CD14-positive monocyte (primary cell): ENCODE measurements around the gene SYNDIG1. TPM values are rescaled to one million over a fixed set of nuclear protein-coding genes. Genes with fewer than 3 reads are reported as not detected.

ENCODE experiments used
- DNase-seq, 3 donors: peaks; one replicate each; pipeline ENCODE4 v3.0.0-alpha.2; 2011 to 2022
- H2AFZ ChIP-seq: 2 replicates; pipeline ENCODE4 v1.6.0; 2012; ENCODE audit warnings: mild to moderate bottlenecking, low read depth, low read length, inconsistent platforms; ENCODE audit not compliant: insufficient read depth, poor library complexity, severe bottlenecking
- H3K27ac ChIP-seq, 2 donors: 1 replicate in 1 of 2; 2 replicates in 1 of 2; pipeline ENCODE4 v1.5.1; 2012 to 2013; ENCODE audit warnings: low read length in 2 of 2, control low read depth in 1 of 2, inconsistent platforms in 1 of 2, low read depth in 1 of 2, mild to moderate bottlenecking in 1 of 2
- H3K27me3 ChIP-seq, 2 donors: one replicate each; pipeline versions ENCODE4 v1.6.0 to v1.6.1; 2011 to 2013; ENCODE audit warnings: low read length in 2 of 2; ENCODE audit not compliant: control insufficient read depth in 2 of 2, insufficient read depth in 2 of 2
- H3K36me3 ChIP-seq, 2 donors: replicated peaks in 1 of 2; 1 replicate in 1 of 2; 2 replicates in 1 of 2; pipeline versions ENCODE4 v1.5.1 to v1.6.1; 2012 to 2013; ENCODE audit warnings: low read length in 2 of 2, control low read depth in 1 of 2, inconsistent platforms in 1 of 2, mild to moderate bottlenecking in 1 of 2; ENCODE audit not compliant: insufficient read depth in 2 of 2, control insufficient read depth in 1 of 2
- H3K4me1 ChIP-seq, 2 donors: 1 replicate in 1 of 2; 2 replicates in 1 of 2; pipeline versions ENCODE4 v1.5.1 to v1.6.1; 2012 to 2013; ENCODE audit warnings: low read length in 2 of 2, control low read depth in 1 of 2, inconsistent platforms in 1 of 2, mild to moderate bottlenecking in 1 of 2, moderate library complexity in 1 of 2; ENCODE audit not compliant: insufficient read depth in 2 of 2, control insufficient read depth in 1 of 2
- H3K4me2 ChIP-seq: replicated peaks from 2 replicates; pipeline ENCODE3; 2012; ENCODE audit warnings: low read length, moderate library complexity, mild to moderate bottlenecking; ENCODE audit not compliant: poor library complexity, severe bottlenecking; ENCODE audit errors: extremely low read depth
- H3K4me3 ChIP-seq, 3 experiments: fragments of 200-600 bp in 1 of 3; sonication (generic) in 1 of 3; replicated peaks in 1 of 3; 1 replicate in 2 of 3; 2 replicates in 1 of 3; pipeline ENCODE4 v1.5.1; 2011 to 2013; ENCODE audit warnings: low read length in 3 of 3, mild to moderate bottlenecking in 3 of 3, control low read depth in 2 of 3, low read depth in 2 of 3, inconsistent platforms in 1 of 3, moderate library complexity in 1 of 3
- H3K79me2 ChIP-seq: 2 replicates; pipeline ENCODE4 v1.6.0; 2012; ENCODE audit warnings: mild to moderate bottlenecking, control low read depth, inconsistent platforms, low read length, moderate library complexity; ENCODE audit not compliant: insufficient read depth
- H3K9ac ChIP-seq: 2 replicates; pipeline ENCODE4 v1.6.0; 2017; ENCODE audit warnings: low read length, mild to moderate bottlenecking; ENCODE audit not compliant: insufficient read depth, poor library complexity, severe bottlenecking
- H3K9me3 ChIP-seq, 2 donors: replicated peaks in 1 of 2; 1 replicate in 1 of 2; 2 replicates in 1 of 2; pipeline versions ENCODE4 v1.5.1 to v1.6.1; 2012 to 2013; ENCODE audit warnings: low read length in 2 of 2, control low read depth in 1 of 2; ENCODE audit not compliant: control insufficient read depth in 1 of 2, insufficient read depth in 1 of 2
- H4K20me1 ChIP-seq: 2 replicates; pipeline ENCODE4 v1.6.0; 2012; ENCODE audit warnings: mild to moderate bottlenecking, low read length, control low read depth, moderate library complexity; ENCODE audit not compliant: insufficient read depth
- H3K27ac Mint-ChIP-seq, 7 donors: one replicate each; pipeline ENCODE4 v1.8.0; 2020; ENCODE audit warnings: mild to moderate bottlenecking in 7 of 7, mixed read lengths in 7 of 7, moderate library complexity in 6 of 7, inconsistent platforms in 2 of 7
- H3K27me3 Mint-ChIP-seq, 3 donors: one replicate each; pipeline ENCODE4 v1.8.0; 2021 to 2022; ENCODE audit warnings: low read depth in 3 of 3, mild to moderate bottlenecking in 3 of 3, mixed read lengths in 3 of 3, moderate library complexity in 3 of 3, inconsistent platforms in 1 of 3
- H3K36me3 Mint-ChIP-seq, 2 donors: one replicate each; pipeline ENCODE4 v1.8.0; 2020; ENCODE audit warnings: mixed read lengths in 2 of 2, inconsistent platforms in 1 of 2, mild to moderate bottlenecking in 1 of 2
- H3K4me1 Mint-ChIP-seq: one replicate; pipeline ENCODE4 v1.8.0; 2020; ENCODE audit warnings: mild to moderate bottlenecking, mixed read lengths
- H3K4me3 Mint-ChIP-seq, 2 donors: one replicate each; pipeline ENCODE4 v1.8.0; 2020; ENCODE audit warnings: mild to moderate bottlenecking in 2 of 2, mixed read lengths in 2 of 2, moderate library complexity in 1 of 2
- H3K9me3 Mint-ChIP-seq, 7 donors: one replicate each; pipeline ENCODE4 v1.8.0; 2020 to 2022; ENCODE audit warnings: mixed read lengths in 7 of 7, mild to moderate bottlenecking in 6 of 7, moderate library complexity in 6 of 7, inconsistent platforms in 2 of 7
- WGBS: methylation state at CpG from one replicate; pipeline ENCODE4 v1.1.5; 2013; ENCODE audit warnings: missing lambda C conversion rate; ENCODE audit not compliant: insufficient coverage; 5-methylcytosine and 5-hydroxymethylcytosine counted together
- intact Hi-C, 2 donors: fragments of 100-400 bp; cut with micrococcal nuclease; formaldehyde crosslinking; loops; one replicate each; pipeline versions ENCODE4 v1.15.0 to v1.15.1; 2023
- polyA plus RNA-seq, 3 donors: library from polyadenylated mRNA; depleted of rRNA in 1 of 3; unstranded in 2 of 3; stranded (reverse) in 1 of 3; fragments of 300-500 nt in 2 of 3; fragments of >200 nt in 1 of 3; fragmentation: Illumina TruSeq in 2 of 3; gene quantifications; 1 replicate in 2 of 3; 2 replicates in 1 of 3; pipeline ENCODE4 v1.2.3, GENCODE V29; 2012 to 2021
- TF ChIP-seq, protein P1 (sequence below): fragments of 200-600 bp; IDR thresholded peaks from one replicate; pipeline ENCODE4 v1.8.0; 2022; ENCODE audit warnings: antibody characterized with exemption, mild to moderate bottlenecking

Gene SYNDIG1
- polyA plus RNA-seq, 3 donors: not detected

DNA sequence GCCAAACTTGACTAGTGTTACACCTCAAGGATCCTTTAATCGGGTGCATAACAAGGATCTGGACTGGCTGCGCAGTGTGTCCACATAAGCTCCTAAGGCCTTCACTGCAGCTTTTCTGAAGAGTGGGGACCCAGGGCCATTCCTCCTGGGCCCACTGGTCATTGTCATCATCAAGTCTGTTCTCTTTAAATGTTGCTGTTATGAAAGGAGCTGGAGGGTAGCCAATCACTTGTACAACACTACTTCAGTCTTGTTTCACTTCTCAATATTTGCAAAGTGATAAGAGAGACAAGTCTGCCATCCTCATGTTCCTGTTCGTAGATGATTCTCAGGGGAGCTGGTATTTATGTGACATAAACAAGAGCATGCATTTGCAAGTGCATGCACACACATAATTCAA lies 149.8 kb downstream of the SYNDIG1 start:
- H3K9ac ChIP-seq: no peak overlapping the region
- H3K4me3 ChIP-seq: no peak overlapping the region
- H3K79me2 ChIP-seq: no peaks in the 10 kb centered on the region
- no peaks in the 10 kb centered on the region for H3K36me3 ChIP-seq
- H4K20me1 ChIP-seq: no peaks in the 10 kb centered on the region
- DNase-seq: no peak
- H3K4me1 ChIP-seq: no peaks in the 10 kb centered on the region
- H3K36me3 Mint-ChIP-seq: no peaks in the 10 kb centered on the region
- TF ChIP-seq, protein P1, sequence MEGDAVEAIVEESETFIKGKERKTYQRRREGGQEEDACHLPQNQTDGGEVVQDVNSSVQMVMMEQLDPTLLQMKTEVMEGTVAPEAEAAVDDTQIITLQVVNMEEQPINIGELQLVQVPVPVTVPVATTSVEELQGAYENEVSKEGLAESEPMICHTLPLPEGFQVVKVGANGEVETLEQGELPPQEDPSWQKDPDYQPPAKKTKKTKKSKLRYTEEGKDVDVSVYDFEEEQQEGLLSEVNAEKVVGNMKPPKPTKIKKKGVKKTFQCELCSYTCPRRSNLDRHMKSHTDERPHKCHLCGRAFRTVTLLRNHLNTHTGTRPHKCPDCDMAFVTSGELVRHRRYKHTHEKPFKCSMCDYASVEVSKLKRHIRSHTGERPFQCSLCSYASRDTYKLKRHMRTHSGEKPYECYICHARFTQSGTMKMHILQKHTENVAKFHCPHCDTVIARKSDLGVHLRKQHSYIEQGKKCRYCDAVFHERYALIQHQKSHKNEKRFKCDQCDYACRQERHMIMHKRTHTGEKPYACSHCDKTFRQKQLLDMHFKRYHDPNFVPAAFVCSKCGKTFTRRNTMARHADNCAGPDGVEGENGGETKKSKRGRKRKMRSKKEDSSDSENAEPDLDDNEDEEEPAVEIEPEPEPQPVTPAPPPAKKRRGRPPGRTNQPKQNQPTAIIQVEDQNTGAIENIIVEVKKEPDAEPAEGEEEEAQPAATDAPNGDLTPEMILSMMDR: no peak
- no peak overlapping the region for H3K4me2 ChIP-seq
- peaks cover 6% of the 10 kb centered on the region for H3K4me1 Mint-ChIP-seq
- peaks cover 0 to 2% (median 2%) of the 10 kb centered on the region in 3 donors for H3K27me3 Mint-ChIP-seq
- H3K27me3 ChIP-seq: no peaks in the 10 kb centered on the region
- 82% methylated on average over 2 of the region's 3 CpGs for WGBS
- H3K27ac Mint-ChIP-seq: peak overlapping the region in 2 of 7 donors; percentile 33 to 53
- no peak overlapping the region for H3K27ac ChIP-seq
- H3K9me3 ChIP-seq: no peaks in the 10 kb centered on the region
- H3K4me3 Mint-ChIP-seq: no peak overlapping the region
- no peak overlapping the region for H2AFZ ChIP-seq
- intact Hi-C loops: no loop called here
- H3K9me3 Mint-ChIP-seq: peaks cover 0 to 2% (median 0%) of the 10 kb centered on the region in 7 donors

DNA sequence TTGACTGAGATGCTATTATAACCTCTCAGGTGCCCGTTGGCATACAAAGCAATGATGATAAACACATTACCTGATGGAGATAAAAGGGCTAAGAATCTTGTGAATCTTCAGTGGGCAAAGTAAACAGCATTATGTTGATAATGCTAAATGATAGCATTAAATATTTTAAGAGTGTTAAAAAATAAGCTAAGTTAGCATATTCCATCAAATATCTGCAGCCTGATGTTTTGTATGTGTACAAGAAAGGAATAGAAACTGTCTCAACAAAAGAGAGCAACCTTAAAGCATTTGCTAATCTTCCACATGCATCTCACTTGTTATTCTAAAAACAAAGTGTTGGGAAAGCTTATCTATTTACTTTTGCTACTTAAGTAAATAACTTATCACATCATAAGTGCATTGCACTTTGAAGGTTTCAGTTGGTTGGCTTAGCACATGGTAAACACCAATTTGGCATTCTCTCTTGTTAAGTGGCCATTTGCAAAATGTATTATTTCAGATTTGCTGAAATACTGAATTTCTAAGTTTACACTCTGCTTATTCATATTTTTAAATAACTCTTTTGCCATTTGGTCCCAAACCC lies 151.6 kb downstream of the SYNDIG1 start:
- Mint-ChIP-seq H3K9me3 (peaks cover 0 to 2% (median 0%) of the 10 kb centered on the region in 7 donors), H3K4me3 (no peak overlapping the region), H3K27me3 (peaks cover 0 to 2% (median 2%) of the 10 kb centered on the region in 3 donors), H3K27ac (no peak overlapping the region), H3K4me1 (peaks cover 6% of the 10 kb centered on the region), H3K36me3 (no peaks in the 10 kb centered on the region)
- H3K4me1 ChIP-seq: no peaks in the 10 kb centered on the region
- DNase-seq: no peak
- H3K27ac ChIP-seq: no peak overlapping the region
- intact Hi-C loops: no loop called here
- H3K4me3 ChIP-seq: no peak overlapping the region
- H3K79me2 ChIP-seq: no peaks in the 10 kb centered on the region
- TF ChIP-seq, protein P1: no peak
- no peak overlapping the region for H2AFZ ChIP-seq
- H4K20me1 ChIP-seq: no peaks in the 10 kb centered on the region
- H3K9ac ChIP-seq: no peak overlapping the region
- H3K36me3 ChIP-seq: no peaks in the 10 kb centered on the region
- H3K9me3 ChIP-seq: no peaks in the 10 kb centered on the region
- H3K27me3 ChIP-seq: no peaks in the 10 kb centered on the region
- WGBS: no CpG with 5 or more reads among the region's 1 CpG
- no peak overlapping the region for H3K4me2 ChIP-seq
